A673 (cell line): Measurements from ENCODE around the gene WWTR1. TPM values are rescaled to one million over a fixed set of nuclear protein-coding genes. Genes with fewer than 3 reads are reported as not detected.

Source experiments
- BruUV-seq: library from RNA; stranded (reverse); fragments of 400-500 nt; replicated peaks from 2 replicates; lab custom pipeline; 2021; lab: Mats Ljungman, UMichigan
- CTCF ChIA-PET: fragments of 300-600 bp; sonication (Branson Sonifier 250); formaldehyde crosslinking; loops from one replicate; lab custom pipeline; 2022; ENCODE audit warnings: antibody characterized with exemption; lab: Charles Lee
- POLR2A ChIA-PET: fragments of 300-600 bp; sonication (Branson Sonifier 250); formaldehyde crosslinking; loops from one replicate; lab custom pipeline; 2022; ENCODE audit warnings: antibody characterized with exemption; ENCODE audit not compliant: low non-redundant PET; lab: Charles Lee
- DNase-seq: peaks from one replicate; pipeline ENCODE4 v3.0.0-alpha.2; 2015; ENCODE audit warnings: low spot score
- H3K27ac ChIP-seq: fragments of 200-600 bp; sonication (generic); 2 replicates; pipeline ENCODE4 v1.5.1; 2016; ENCODE audit warnings: mixed run types, low read depth, mild to moderate bottlenecking, mixed read lengths, antibody characterized with exemption, low read length; ENCODE audit not compliant: poor library complexity, severe bottlenecking
- H3K27me3 ChIP-seq: fragments of 200-600 bp; sonication (generic); replicated peaks from 2 replicates; pipeline ENCODE4 v1.6.1; 2017; ENCODE audit warnings: mixed run types, low read depth, mild to moderate bottlenecking, mixed read lengths, antibody characterized with exemption, low read length; ENCODE audit not compliant: insufficient read depth, poor library complexity
- H3K36me3 ChIP-seq: fragments of 200-600 bp; sonication (generic); 2 replicates; pipeline ENCODE4 v1.6.1; 2016; ENCODE audit warnings: mixed run types, mild to moderate bottlenecking, mixed read lengths, antibody characterized with exemption, low read length; ENCODE audit not compliant: insufficient read depth, poor library complexity, severe bottlenecking
- H3K4me1 ChIP-seq: fragments of 200-600 bp; sonication (generic); 2 replicates; pipeline ENCODE4 v1.6.1; 2017; ENCODE audit warnings: mixed run types, mild to moderate bottlenecking, mixed read lengths, antibody characterized with exemption, low read length; ENCODE audit not compliant: insufficient read depth, poor library complexity, severe bottlenecking
- H3K4me3 ChIP-seq: fragments of 200-600 bp; sonication (generic); 2 replicates; pipeline ENCODE4 v1.5.1; 2016; ENCODE audit warnings: low read depth, mixed run types, mild to moderate bottlenecking, mixed read lengths, low read length; ENCODE audit not compliant: poor library complexity, severe bottlenecking
- H3K9me3 ChIP-seq: fragments of 200-600 bp; sonication (generic); 2 replicates; pipeline ENCODE4 v1.6.1; 2016; ENCODE audit warnings: mixed run types, low read depth, mild to moderate bottlenecking, mixed read lengths, antibody characterized with exemption, low read length; ENCODE audit not compliant: poor library complexity, severe bottlenecking
- CTCF ChIP-seq: fragments of 300-800, 200-600 bp; sonication (generic); conservative IDR thresholded peaks from 2 replicates; pipeline ENCODE4 v1.5.1; 2017; ENCODE audit warnings: low read depth, mild to moderate bottlenecking, antibody characterized with exemption, low read length, moderate library complexity, mixed read lengths
- EZH2 ChIP-seq: fragments of 200-600 bp; sonication (generic); IDR thresholded peaks from 2 replicates; pipeline ENCODE4 v1.6.1; 2017; ENCODE audit warnings: borderline replicate concordance, low read depth, mild to moderate bottlenecking, mixed read lengths, antibody characterized with exemption, low read length; ENCODE audit not compliant: poor library complexity, severe bottlenecking
- intact Hi-C: fragments of 100-400 bp; cut with micrococcal nuclease; formaldehyde crosslinking; loops from one replicate; pipeline ENCODE4 v1.10.0; 2022; ENCODE audit not compliant: unreplicated experiment
- total RNA-seq: library from RNA; stranded (reverse); gene quantifications from 2 replicates; pipeline ENCODE4 v1.2.3, GENCODE V29; 2021

Gene WWTR1
- total RNA-seq, 1 experiment from 2014 or later: 76.8 TPM

DNA sequence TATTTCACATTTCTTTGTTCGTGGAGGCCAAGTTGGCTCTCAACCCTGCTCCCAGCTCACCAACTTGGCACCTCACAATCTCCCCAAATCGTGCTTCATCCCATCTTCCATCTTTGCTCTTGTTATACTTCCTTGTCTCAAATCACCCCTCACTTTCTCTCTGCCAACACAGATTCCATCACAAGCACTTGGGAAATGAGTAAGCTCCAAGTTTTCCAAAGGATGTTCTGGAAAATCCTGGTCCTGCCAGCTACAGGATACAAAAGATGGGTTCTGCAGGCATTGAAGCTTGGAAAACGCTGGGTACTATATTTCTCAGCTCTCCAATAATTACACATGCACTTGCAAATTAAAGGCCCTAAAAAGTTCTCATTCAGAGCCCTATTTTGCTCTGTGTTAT, 187.4 kb downstream of the WWTR1 start:
- Histone ChIP-seq H3K4me1 (peaks cover 6% of the 10 kb centered on the region), H3K27me3 (no peaks in the 10 kb centered on the region), H3K36me3 (no peaks in the 10 kb centered on the region), H3K4me3 (no peak overlapping the region), H3K27ac (no peak overlapping the region), H3K9me3 (no peaks in the 10 kb centered on the region)
- POLR2A ChIA-PET: no interaction called here
- CTCF ChIA-PET: interaction anchor here (1.0 to 1.1 kb wide), 2 partner anchors 338 to 515 kb away, joined by 3 to 21 read pairs; no protein-coding TSS in a partner anchor
- no peak for TF ChIP-seq EZH2
- TF ChIP-seq CTCF: no peak
- intact Hi-C loops: loop anchor here (5.0 kb wide), 1 partner anchor 73 kb away; no protein-coding TSS in a partner anchor
- no peak for DNase-seq
- no TSS peak for BruUV-seq

DNA sequence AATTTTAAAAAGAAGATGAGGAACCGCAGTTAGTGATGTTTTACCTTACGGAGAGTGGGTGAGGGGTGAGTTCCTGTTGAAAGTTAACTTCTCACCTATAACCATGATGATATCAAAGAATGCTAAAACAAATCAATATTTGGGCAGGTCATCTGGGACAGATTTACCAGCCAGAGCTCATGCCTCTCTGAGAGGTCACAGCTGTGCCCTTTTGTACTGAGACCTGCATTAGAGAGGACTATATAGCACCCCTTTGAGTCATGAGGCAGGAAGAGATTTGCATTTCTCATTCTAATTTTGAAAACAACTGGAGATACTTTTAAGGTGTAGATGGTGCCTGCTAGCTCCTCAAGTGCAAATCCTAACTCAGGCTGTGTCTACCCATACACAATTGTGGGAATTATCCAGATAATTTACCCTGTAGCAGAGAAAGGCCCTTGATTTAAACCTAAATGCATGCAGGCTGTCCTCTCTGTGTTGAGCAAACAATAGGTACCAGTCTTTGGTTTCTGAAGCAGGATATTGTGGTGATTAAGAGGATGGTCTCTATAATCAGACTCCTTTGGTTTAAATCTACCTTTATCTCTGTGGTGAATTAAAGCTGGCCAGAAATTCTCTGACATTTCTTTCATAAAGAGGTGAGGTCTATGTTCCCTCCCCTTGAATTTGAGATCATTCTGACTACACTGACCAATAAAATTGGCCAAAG, 189.2 kb downstream of the WWTR1 start:
- ChIA-PET POLR2A (no interaction called here), CTCF (no interaction called here)
- Histone ChIP-seq H3K9me3 (no peaks in the 10 kb centered on the region), H3K27ac (no peak overlapping the region), H3K4me3 (no peak overlapping the region), H3K4me1 (peaks cover 4% of the 10 kb centered on the region), H3K27me3 (no peaks in the 10 kb centered on the region), H3K36me3 (no peaks in the 10 kb centered on the region)
- BruUV-seq: no TSS peak
- intact Hi-C loops: no loop called here
- TF ChIP-seq CTCF: no peak
- TF ChIP-seq EZH2: no peak
- no peak for DNase-seq

Other genes starting within 250 kb of the WWTR1 start
- gene TM4SF4, start 183.3 kb downstream of the WWTR1 start, total RNA-seq: not detected in 2 replicates
- 51.6 and 51.9 TPM in 2 replicates for gene COMMD2, start 94.5 kb upstream of the WWTR1 start, total RNA-seq
- gene ANKUB1, start 134.5 kb upstream of the WWTR1 start, total RNA-seq: not detected in 2 replicates
- gene RNF13, start 155.2 kb upstream of the WWTR1 start, total RNA-seq: 21.7 and 23.0 TPM in 2 replicates